GM12891 (cell line): Measurements from ENCODE around the gene LMAN2L.

Experiments
- PAX5 ChIP-seq: IDR thresholded peaks from 2 replicates; pipeline ENCODE4 v1.6.1; 2011; ENCODE audit warnings: low read length, moderate library complexity, mild to moderate bottlenecking; ENCODE audit not compliant: insufficient read depth, severe bottlenecking
- POLR2AphosphoS5 ChIP-seq: IDR thresholded peaks from 2 replicates; pipeline ENCODE4 v1.6.1; 2011; ENCODE audit warnings: low read depth, low read length, control low read depth
- TAF1 ChIP-seq: IDR thresholded peaks from 2 replicates; pipeline ENCODE4 v1.6.1; 2011; ENCODE audit warnings: low read depth, low read length, control low read depth

DNA sequence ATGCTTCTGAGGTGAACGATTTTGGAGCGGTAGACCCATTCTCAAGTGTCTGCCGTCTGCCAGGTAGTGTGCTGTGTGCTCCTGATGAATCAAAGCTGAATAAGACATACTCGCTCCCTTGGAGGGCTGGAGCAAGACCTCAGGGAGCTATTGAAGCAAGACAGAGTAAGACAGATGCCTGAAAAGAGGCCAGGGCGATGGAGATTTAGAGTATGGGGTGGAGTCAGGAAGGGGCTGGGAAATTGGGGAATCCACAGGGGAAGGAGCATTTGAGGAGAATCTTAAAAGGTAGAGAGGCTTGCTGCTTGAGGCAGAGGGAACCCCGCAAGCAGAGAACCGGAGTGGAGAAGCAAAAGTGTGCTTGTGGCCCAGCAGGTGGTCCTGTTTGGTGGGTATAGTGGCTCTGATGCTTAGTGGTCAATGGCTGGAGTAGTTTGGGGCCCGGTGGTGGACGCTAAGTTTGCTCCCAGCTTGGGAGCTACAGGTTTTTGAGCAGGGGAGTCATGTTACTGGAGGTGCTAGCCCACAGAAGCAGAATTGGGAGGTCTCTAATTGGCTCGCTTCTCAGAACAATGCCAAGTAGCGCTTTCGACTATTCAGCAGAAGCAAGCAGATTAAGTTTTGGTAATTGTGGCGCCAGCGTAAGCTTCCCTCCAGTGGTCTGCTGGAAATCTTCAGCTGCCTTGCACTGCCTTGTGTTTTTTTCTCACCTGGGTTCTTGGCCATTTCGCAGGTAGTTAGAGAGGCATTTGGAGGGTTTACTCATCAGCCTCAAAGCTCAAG lies 22.9 kb upstream of the LMAN2L start:
- TF ChIP-seq POLR2AphosphoS5, result no peak
- no peak for TF ChIP-seq PAX5
- no peak for TF ChIP-seq TAF1
